Liver (tissue), 9 donors: ENCODE measurements around the gene AFF2. TPM values are rescaled to one million over a fixed set of nuclear protein-coding genes. Genes with fewer than 3 reads are reported as not detected.

ENCODE experiments used
- DNase-seq: peaks from one replicate; pipeline ENCODE4 v3.0.0-alpha.2; 2017; ENCODE audit warnings: low spot score
- H3K27ac ChIP-seq, 2 donors: one replicate each; pipeline ENCODE4 v1.7.0; 2013; ENCODE audit warnings: inconsistent platforms in 2 of 2, low read length in 2 of 2, control low read depth in 1 of 2, low read depth in 1 of 2, mild to moderate bottlenecking in 1 of 2
- H3K27me3 ChIP-seq, 4 donors: one replicate each; pipeline versions ENCODE4 v1.6.1 to v1.7.0; 2013; ENCODE audit warnings: low read length in 3 of 4, inconsistent platforms in 1 of 4, mild to moderate bottlenecking in 1 of 4, moderate library complexity in 1 of 4; ENCODE audit not compliant: control insufficient read depth in 4 of 4, insufficient read depth in 4 of 4
- H3K36me3 ChIP-seq, 4 donors: one replicate each; pipeline versions ENCODE4 v1.6.1 to v1.7.0; 2013; ENCODE audit warnings: low read length in 3 of 4, mild to moderate bottlenecking in 3 of 4, low read depth in 1 of 4, moderate library complexity in 1 of 4; ENCODE audit not compliant: control insufficient read depth in 4 of 4, insufficient read depth in 3 of 4
- H3K4me1 ChIP-seq, 4 donors: one replicate each; pipeline versions ENCODE4 v1.6.1 to v1.7.0; 2013; ENCODE audit warnings: low read length in 3 of 4, mild to moderate bottlenecking in 3 of 4, moderate library complexity in 1 of 4; ENCODE audit not compliant: control insufficient read depth in 4 of 4, insufficient read depth in 4 of 4
- H3K4me3 ChIP-seq, 3 donors: one replicate each; pipeline versions ENCODE4 v1.6.1 to v1.7.0; 2013; ENCODE audit warnings: low read length in 3 of 3, control low read depth in 1 of 3, low read depth in 1 of 3, mild to moderate bottlenecking in 1 of 3
- H3K9ac ChIP-seq, 2 donors: one replicate each; pipeline ENCODE4 v1.7.0; 2013; ENCODE audit warnings: low read length in 2 of 2, mild to moderate bottlenecking in 2 of 2, moderate library complexity in 2 of 2, control low read depth in 1 of 2, low read depth in 1 of 2
- H3K9me3 ChIP-seq, 4 donors: one replicate each; pipeline versions ENCODE4 v1.6.1 to v1.7.0; 2013; ENCODE audit warnings: low read length in 3 of 4; ENCODE audit not compliant: control insufficient read depth in 4 of 4
- ATF3 ChIP-seq: IDR thresholded peaks from 2 replicates; pipeline ENCODE4 v1.6.1; 2016; ENCODE audit warnings: antibody characterized with exemption
- CTCF ChIP-seq: fragments of 150-350 bp; IDR thresholded peaks from 2 replicates; pipeline ENCODE4 v1.5.1; 2017; ENCODE audit warnings: improper control_type of control experiment, low read depth, low read length; ENCODE audit not compliant: missing input control
- EGR1 ChIP-seq, 2 donors: IDR thresholded peaks; 2 replicates each; pipeline ENCODE4 v1.6.1; 2016 to 2018; ENCODE audit warnings: antibody characterized with exemption in 2 of 2, low read depth in 2 of 2
- FOXA1 ChIP-seq: IDR thresholded peaks from 2 replicates; pipeline ENCODE4 v1.6.1; 2016; ENCODE audit warnings: antibody characterized with exemption
- FOXA2 ChIP-seq: IDR thresholded peaks from 2 replicates; pipeline ENCODE4 v1.6.1; 2016; ENCODE audit warnings: antibody characterized with exemption
- GABPA ChIP-seq, 2 donors: IDR thresholded peaks in 1 of 2; conservative IDR thresholded peaks in 1 of 2; 2 replicates each; pipeline ENCODE4 v1.6.1; 2016; ENCODE audit warnings: antibody characterized with exemption in 2 of 2, mild to moderate bottlenecking in 1 of 2, moderate library complexity in 1 of 2
- HNF4A ChIP-seq, 2 donors: conservative IDR thresholded peaks; 2 replicates each; pipeline ENCODE4 v1.6.1; 2016; ENCODE audit warnings: antibody characterized with exemption in 2 of 2, mild to moderate bottlenecking in 2 of 2
- HNF4G ChIP-seq: IDR thresholded peaks from 2 replicates; pipeline ENCODE4 v1.6.1; 2016; ENCODE audit warnings: antibody characterized with exemption
- JUND ChIP-seq, 2 donors: IDR thresholded peaks; 2 replicates each; pipeline ENCODE4 v1.6.1; 2016; ENCODE audit warnings: antibody characterized with exemption in 2 of 2
- MAX ChIP-seq: IDR thresholded peaks from 2 replicates; pipeline ENCODE4 v1.6.1; 2016; ENCODE audit warnings: antibody characterized with exemption
- NR2F2 ChIP-seq: IDR thresholded peaks from 2 replicates; pipeline ENCODE4 v1.6.1; 2016; ENCODE audit warnings: antibody characterized with exemption
- RAD21 ChIP-seq, 2 donors: IDR thresholded peaks; 2 replicates each; pipeline ENCODE4 v1.6.1; 2016; ENCODE audit warnings: antibody characterized with exemption in 2 of 2, mild to moderate bottlenecking in 2 of 2
- REST ChIP-seq: IDR thresholded peaks from 2 replicates; pipeline ENCODE4 v1.6.1; 2016; ENCODE audit warnings: antibody characterized with exemption, mild to moderate bottlenecking
- RXRA ChIP-seq, 2 donors: IDR thresholded peaks; 2 replicates each; pipeline ENCODE4 v1.6.1; 2017 to 2018; ENCODE audit warnings: antibody characterized with exemption in 2 of 2, mild to moderate bottlenecking in 1 of 2
- SP1 ChIP-seq: IDR thresholded peaks from 2 replicates; pipeline ENCODE4 v1.6.1; 2018; ENCODE audit warnings: antibody characterized with exemption, mild to moderate bottlenecking
- TAF1 ChIP-seq: conservative IDR thresholded peaks from 2 replicates; pipeline ENCODE4 v1.6.1; 2016; ENCODE audit warnings: antibody characterized with exemption, mild to moderate bottlenecking
- YY1 ChIP-seq: IDR thresholded peaks from 2 replicates; pipeline ENCODE4 v1.6.1; 2016; ENCODE audit warnings: antibody characterized with exemption, mild to moderate bottlenecking
- ZBTB33 ChIP-seq: IDR thresholded peaks from 2 replicates; pipeline ENCODE4 v1.6.1; 2016; ENCODE audit warnings: antibody characterized with exemption
- WGBS: extraction: QIAGEN DNeasy Blood & Tissue Kit; methylation state at CpG from one replicate; pipeline ENCODE4 v1.1.7; 2013; 5-methylcytosine and 5-hydroxymethylcytosine counted together
- polyA plus RNA-seq, 2 donors: library from polyadenylated mRNA; stranded (reverse) in 1 of 2; unstranded in 1 of 2; fragments of 200-250 nt in 1 of 2; fragments of >200 nt in 1 of 2; fragmentation: Nextera tagmentation in 1 of 2; extraction: Ambion mirVana in 1 of 2; gene quantifications; one replicate each; pipeline versions ENCODE4 v1.2.1 to v1.2.3, GENCODE V29; 2013 to 2015
- total RNA-seq, 2 donors: library from RNA; depleted of rRNA; stranded (reverse); fragments of >200 nt; gene quantifications; one replicate each; pipeline ENCODE4 v1.2.3, GENCODE V29; 2014
- donor health status: healthy.
- donor health status: healthy.
- donor health status: healthy.
- donor health status: healthy.
- donor health status: healthy.

Gene AFF2
- total and polyA plus RNA-seq, 4 donors: 0.01 to 1.6 (median 0.50) TPM; not detected in 1

- DNase-seq: no peak
- no peaks in the 10 kb centered on the region for H3K36me3 ChIP-seq
- H3K27ac ChIP-seq: no peak overlapping the region
- H3K9me3 ChIP-seq: no peaks in the 10 kb centered on the region
- 87% methylated on average over 2 of the region's 2 CpGs for WGBS
- H3K4me3 ChIP-seq: no peak overlapping the region
- no peaks in the 10 kb centered on the region for H3K4me1 ChIP-seq
- TF ChIP-seq FOXA1: no peak
- TF ChIP-seq SP1: no peak
- no peak for TF ChIP-seq GABPA (IDR thresholded peaks at IDR 0.05 in 1 of 2, conservative IDR thresholded peaks at IDR 0.05 in 1 of 2)
- no peak for TF ChIP-seq ZBTB33
- TF ChIP-seq MAX: no peak
- TF ChIP-seq CTCF: no peak
- TF ChIP-seq FOXA2: no peak
- TF ChIP-seq HNF4G: no peak
- TF ChIP-seq JUND (IDR thresholded peaks at IDR 0.05): no peak
- no peak for TF ChIP-seq RXRA (IDR thresholded peaks at IDR 0.05)
- no peak for TF ChIP-seq RAD21 (IDR thresholded peaks at IDR 0.05)
- TF ChIP-seq TAF1: no peak
- TF ChIP-seq NR2F2: no peak
- no peak for TF ChIP-seq YY1
- no peak for TF ChIP-seq ATF3
- TF ChIP-seq HNF4A (conservative IDR thresholded peaks at IDR 0.05): no peak
- TF ChIP-seq REST: no peak
- TF ChIP-seq EGR1 (IDR thresholded peaks at IDR 0.05; ENCODE audit: low read depth in 2 of 2): no peak
- no peak overlapping the region for H3K9ac ChIP-seq
- peaks cover 0 to 3% (median 0%) of the 10 kb centered on the region in 4 donors for H3K27me3 ChIP-seq
Measured at GRCh38 chrX:148512453-148512852, 12.0 kb downstream of the AFF2 start.
